Midbrain (tissue), 1 donor: ENCODE data around the gene DDX31.

Source experiments
- DNase-seq: peaks from one replicate; lab custom pipeline; 2025; lab: John Stamatoyannopoulos, UW

DDX31 gene

GRCh38 chr9:132594412-132594811 lies 75.4 kb downstream of the DDX31 start:
- no peak for DNase-seq

GRCh38 chr9:132592451-132592850 lies 77.3 kb downstream of the DDX31 start:
- DNase-seq, result no peak

GRCh38 chr9:132591751-132592314 lies 78.0 kb downstream of the DDX31 start:
- DNase-seq, result no peak

- DNase-seq, result no peak
Measured at GRCh38 chr9:132591244-132591643, 78.5 kb downstream of the DDX31 start.

GRCh38 chr9:132590318-132591182 lies 79.2 kb downstream of the DDX31 start:
- DNase-seq, result no peak

GRCh38 chr9:132590037-132590317 lies 79.8 kb downstream of the DDX31 start:
- DNase-seq, result no peak

- no peak for DNase-seq
Measured at GRCh38 chr9:132589148-132590036, 80.4 kb downstream of the DDX31 start.

GRCh38 chr9:132588501-132589147 lies 81.2 kb downstream of the DDX31 start:
- DNase-seq, result no peak

GRCh38 chr9:132588098-132588497 lies 81.7 kb downstream of the DDX31 start:
- no peak for DNase-seq

GRCh38 chr9:132587592-132587955 lies 82.2 kb downstream of the DDX31 start:
- no peak for DNase-seq

GRCh38 chr9:132586830-132587591 lies 82.8 kb downstream of the DDX31 start:
- no peak for DNase-seq

GRCh38 chr9:132585954-132586829 lies 83.6 kb downstream of the DDX31 start:
- no peak for DNase-seq

GRCh38 chr9:132584601-132585560 lies 84.9 kb downstream of the DDX31 start:
- DNase-seq, result no peak

- no peak for DNase-seq
Measured at GRCh38 chr9:132583584-132584304, 86.0 kb downstream of the DDX31 start.

GRCh38 chr9:132582786-132583583 lies 86.8 kb downstream of the DDX31 start:
- no peak for DNase-seq

GRCh38 chr9:132582276-132582785 lies 87.5 kb downstream of the DDX31 start, which contains the start of gene BARHL1:
Gene BARHL1 (plus strand): TSS chr9:132582606. CDS start chr9:132582798, 192 bp downstream.
- no peak for DNase-seq

GRCh38 chr9:132579427-132579798 lies 90.4 kb downstream of the DDX31 start:
- DNase-seq, result no peak
